GM23338 (cell line): ENCODE data around the gene SULT1A1. TPM values are rescaled to one million over a fixed set of nuclear protein-coding genes. Genes with fewer than 3 reads are reported as not detected.

Source experiments
- ATAC-seq: fragments of 200-7000 bp; cut with Tn5 transposase; 3 replicates; pipeline ENCODE4 v1.9.1; 2020
- DNase-seq: peaks from one replicate; pipeline ENCODE4 v3.0.0-alpha.2; 2015; ENCODE audit warnings: low spot score
- H2AFZ ChIP-seq: fragments of 200-600 bp; sonication (generic); 2 replicates; pipeline ENCODE4 v1.8.0; 2016; ENCODE audit warnings: antibody characterized with exemption, mild to moderate bottlenecking, moderate library complexity
- H3F3A ChIP-seq: fragments of 200-600 bp; sonication (generic); replicated peaks from 2 replicates; pipeline ENCODE4 v1.8.0; 2017; ENCODE audit warnings: antibody characterized with exemption, mixed run types, low read depth
- H3K27ac ChIP-seq: fragments of 200-600 bp; sonication (generic); 2 replicates; pipeline ENCODE4 v1.6.1; 2016; ENCODE audit warnings: low read depth
- H3K27me3 ChIP-seq: fragments of 200-600 bp; sonication (generic); 2 replicates; pipeline ENCODE4 v1.8.0; 2016; ENCODE audit warnings: mild to moderate bottlenecking, mixed run types, moderate library complexity; ENCODE audit not compliant: insufficient read depth
- H3K36me3 ChIP-seq: fragments of 200-600 bp; sonication (generic); 2 replicates; pipeline ENCODE4 v1.8.0; 2016; ENCODE audit warnings: mild to moderate bottlenecking; ENCODE audit not compliant: insufficient read depth
- H3K4me1 ChIP-seq: fragments of 200-600 bp; sonication (generic); 2 replicates; pipeline ENCODE4 v1.8.0; 2016; ENCODE audit warnings: mild to moderate bottlenecking, moderate library complexity; ENCODE audit not compliant: insufficient read depth
- H3K4me2 ChIP-seq: fragments of 200-600 bp; sonication (generic); 2 replicates; pipeline ENCODE4 v1.7.1; 2017; ENCODE audit warnings: mixed run types
- H3K4me3 ChIP-seq: fragments of 200-600 bp; sonication (generic); 2 replicates; pipeline ENCODE4 v1.6.1; 2016; ENCODE audit warnings: mixed run types
- H3K79me2 ChIP-seq: fragments of 200-600 bp; sonication (generic); replicated peaks from 2 replicates; pipeline ENCODE4 v1.8.0; 2017; ENCODE audit warnings: mild to moderate bottlenecking; ENCODE audit not compliant: insufficient read depth
- H3K9me2 ChIP-seq: fragments of 200-600 bp; sonication (generic); 2 replicates; pipeline ENCODE4 v1.8.0; 2017; ENCODE audit not compliant: insufficient read depth
- H4K20me1 ChIP-seq: fragments of 200-600 bp; sonication (generic); replicated peaks from 2 replicates; pipeline ENCODE4 v1.8.0; 2017; ENCODE audit warnings: mild to moderate bottlenecking; ENCODE audit not compliant: insufficient read depth
- H3K27ac Mint-ChIP-seq: 2 replicates; pipeline ENCODE4 v1.8.0; 2020; ENCODE audit warnings: inconsistent platforms, mild to moderate bottlenecking, moderate library complexity, mixed read lengths
- H3K27me3 Mint-ChIP-seq: 3 replicates; pipeline ENCODE4 v1.8.0; 2022; ENCODE audit warnings: low read depth, mild to moderate bottlenecking, moderate library complexity, mixed read lengths, inconsistent platforms; ENCODE audit not compliant: insufficient read depth, poor library complexity
- H3K36me3 Mint-ChIP-seq: 3 replicates; pipeline ENCODE4 v1.8.0; 2021; ENCODE audit warnings: low read depth, mild to moderate bottlenecking, inconsistent platforms, moderate library complexity, mixed read lengths
- H3K4me1 Mint-ChIP-seq: 3 replicates; pipeline ENCODE4 v1.8.0; 2020; ENCODE audit warnings: mild to moderate bottlenecking, inconsistent platforms, mixed read lengths
- H3K4me3 Mint-ChIP-seq: 3 replicates; pipeline ENCODE4 v1.8.0; 2021; ENCODE audit warnings: moderate library complexity, mild to moderate bottlenecking, inconsistent platforms, mixed read lengths
- H3K9me3 Mint-ChIP-seq: 3 replicates; pipeline ENCODE4 v1.8.0; 2020; ENCODE audit warnings: moderate library complexity, mild to moderate bottlenecking, inconsistent platforms, mixed read lengths
- CREB1 ChIP-seq: fragments of 250-450 bp; sonication (Bioruptor Pico); IDR thresholded peaks from 2 replicates; pipeline ENCODE4 v1.5.0; 2020; ENCODE audit warnings: low read depth, mild to moderate bottlenecking, moderate library complexity
- CTCF ChIP-seq, 2 experiments: fragments of 200-600 bp in 1 of 2; sonication (generic) in 1 of 2; conservative IDR thresholded peaks; 2 replicates each; pipeline versions ENCODE4 v1.5.1 to v1.6.1; 2016 to 2017; ENCODE audit warnings: antibody characterized with exemption in 2 of 2, low read depth in 2 of 2, mild to moderate bottlenecking in 2 of 2, moderate library complexity in 1 of 2
- ETS1 ChIP-seq: IDR thresholded peaks from 2 replicates; pipeline ENCODE4 v1.6.1; 2016; ENCODE audit warnings: antibody characterized with exemption
- EZH2 ChIP-seq: fragments of 200-600 bp; sonication (generic); IDR thresholded peaks from one replicate; pipeline ENCODE4 v1.8.0; 2017; ENCODE audit warnings: antibody characterized with exemption, mild to moderate bottlenecking, low read depth; ENCODE audit not compliant: unreplicated experiment
- EZH2phosphoT487 ChIP-seq: fragments of 200-600 bp; sonication (generic); IDR thresholded peaks from one replicate; pipeline ENCODE4 v1.8.1; 2018; ENCODE audit warnings: antibody characterized with exemption; ENCODE audit not compliant: unreplicated experiment
- JUNB ChIP-seq: IDR thresholded peaks from one replicate; pipeline ENCODE4 v1.6.1; 2016; ENCODE audit warnings: antibody characterized with exemption; ENCODE audit not compliant: unreplicated experiment
- NANOG ChIP-seq: IDR thresholded peaks from 2 replicates; pipeline ENCODE4 v1.6.1; 2016; ENCODE audit warnings: antibody characterized with exemption, borderline replicate concordance
- POLR2AphosphoS5 ChIP-seq: IDR thresholded peaks from 2 replicates; pipeline ENCODE4 v1.6.1; 2016; ENCODE audit warnings: antibody characterized with exemption, low read depth
- REST ChIP-seq: IDR thresholded peaks from one replicate; pipeline ENCODE4 v1.6.1; 2018; ENCODE audit warnings: antibody characterized with exemption; ENCODE audit not compliant: unreplicated experiment
- STAT1 ChIP-seq: IDR thresholded peaks from one replicate; pipeline ENCODE4 v1.6.1; 2016; ENCODE audit warnings: antibody characterized with exemption; ENCODE audit not compliant: unreplicated experiment
- ZNF114 ChIP-seq: fragments of 250-450 bp; sonication (Bioruptor Pico); IDR thresholded peaks from 2 replicates; pipeline ENCODE4 v1.5.0; 2020; ENCODE audit warnings: mild to moderate bottlenecking, moderate library complexity
- ZNF331 ChIP-seq: fragments of 250-450 bp; sonication (Bioruptor Pico); IDR thresholded peaks from 2 replicates; pipeline ENCODE4 v1.5.0; 2020; ENCODE audit warnings: low read depth, mild to moderate bottlenecking, moderate library complexity
- ZNF462 ChIP-seq: fragments of 250-450 bp; sonication (Bioruptor Pico); IDR thresholded peaks from 2 replicates; pipeline ENCODE4 v1.5.0; 2020; ENCODE audit warnings: mild to moderate bottlenecking, moderate library complexity
- polyA plus RNA-seq: library from polyadenylated mRNA; unstranded; fragments of >200 nt; fragmentation: Nextera tagmentation; extraction: Ambion mirVana; gene quantifications from 2 replicates; pipeline ENCODE4 v1.2.1, GENCODE V29; 2016
- total RNA-seq: library from RNA; depleted of rRNA; stranded (reverse); fragments of >200 nt; shearing (Covaris generic); gene quantifications from 2 replicates; pipeline ENCODE4 v1.2.3, GENCODE V29; 2014

The SULT1A1 gene
- total and polyA plus RNA-seq, 2 experiments from 2014 or later: 1.7 to 2.4 TPM

GRCh38 chr16:28562199-28562598 lies 47.6 kb downstream of the SULT1A1 start:
- peaks cover 34% of the 10 kb centered on the region for H3K36me3 Mint-ChIP-seq
- TF ChIP-seq POLR2AphosphoS5 (no peak), ZNF462 (CRISPR knock-in tag) (no peak), STAT1 (no peak), CTCF (conservative IDR thresholded peaks at IDR 0.05; ENCODE audit: low read depth in 2 of 2) (no peak), REST (no peak), ETS1 (no peak), CREB1 (no peak), JUNB (no peak), ZNF114 (CRISPR knock-in tag) (no peak), EZH2 (no peak), ZNF331 (CRISPR knock-in tag) (no peak), NANOG (no peak), EZH2phosphoT487 (no peak)
- H3K27ac Mint-ChIP-seq: no peak overlapping the region

More at GRCh38 chr16:28562199-28562598, 47.6 kb downstream of the SULT1A1 start:
- Histone ChIP-seq H3K27me3 (no peaks in the 10 kb centered on the region), H3K79me2 (0 out of 2 replicates have a peak, but pooled peaks cover 3% of the 10 kb centered on the region), H3K27ac (no peak overlapping the region), H3K4me1 (no peaks in the 10 kb centered on the region), H3F3A (no peaks in the 10 kb centered on the region), H3K4me3 (no peak overlapping the region), H3K36me3 (peaks cover 3% of the 10 kb centered on the region; the same call in 1 of the 2 replicates), H2AFZ (no peak overlapping the region), H3K4me2 (no peak overlapping the region), H4K20me1 (no peaks in the 10 kb centered on the region), H3K9me2 (no peaks in the 10 kb centered on the region)
- no peak for DNase-seq
- Mint-ChIP-seq H3K4me3 (no peak overlapping the region), H3K27me3 (no peaks in the 10 kb centered on the region), H3K9me3 (peaks cover 17% of the 10 kb centered on the region), H3K4me1 (no peaks in the 10 kb centered on the region)
- ATAC-seq: no peak
